GM18520 (cell line): ENCODE data around the gene HTR4.
"Not testable (repeated sequence)": the region's sequence is repeated elsewhere in the genome, so short reads cannot be mapped to it uniquely, and the experiment has no call there.

ENCODE experiments used
- ATAC-seq: cut with Tn5 transposase; IDR thresholded peaks from one replicate; pipeline ENCODE4 v1.9.1; 2021; ENCODE audit not compliant: unreplicated experiment

HTR4 gene

GRCh38 chr5:148653836-148654781 lies at the start of gene HTR4:
Gene HTR4, minus strand, starts transcription at chr5:148654527. Its CDS starts 17,513 bp downstream, at chr5:148637014.
- ATAC-seq, result no peak

GRCh38 chr5:148702019-148702596 lies 47.8 kb upstream of the HTR4 start:
- ATAC-seq, result no peak

DNA sequence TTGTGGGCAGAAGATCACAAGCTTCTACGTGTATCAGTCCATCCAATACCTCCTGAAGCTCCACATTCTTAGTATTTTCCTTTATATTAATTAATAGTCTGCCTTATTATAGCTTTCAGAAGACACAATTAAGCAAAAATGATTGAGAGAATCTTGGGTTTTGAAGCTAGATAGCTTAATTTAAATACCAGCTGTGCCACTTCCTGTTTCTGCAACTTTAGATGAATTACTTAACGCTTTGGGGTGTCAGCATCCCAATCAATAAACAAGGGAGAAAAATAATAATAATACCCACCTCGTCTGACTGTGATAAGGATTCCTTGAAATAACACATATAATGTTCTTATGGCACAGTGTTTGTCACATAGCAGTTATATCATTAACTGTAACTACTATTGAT lies 44.7 kb upstream of the HTR4 start:
- ATAC-seq, result no peak

GRCh38 chr5:148697809-148698196 lies 43.5 kb upstream of the HTR4 start:
- no peak for ATAC-seq

GRCh38 chr5:148697180-148697808 lies 43.0 kb upstream of the HTR4 start:
- no peak for ATAC-seq

- ATAC-seq, result no peak
Observed at GRCh38 chr5:148696187-148697036, 42.1 kb upstream of the HTR4 start.

DNA sequence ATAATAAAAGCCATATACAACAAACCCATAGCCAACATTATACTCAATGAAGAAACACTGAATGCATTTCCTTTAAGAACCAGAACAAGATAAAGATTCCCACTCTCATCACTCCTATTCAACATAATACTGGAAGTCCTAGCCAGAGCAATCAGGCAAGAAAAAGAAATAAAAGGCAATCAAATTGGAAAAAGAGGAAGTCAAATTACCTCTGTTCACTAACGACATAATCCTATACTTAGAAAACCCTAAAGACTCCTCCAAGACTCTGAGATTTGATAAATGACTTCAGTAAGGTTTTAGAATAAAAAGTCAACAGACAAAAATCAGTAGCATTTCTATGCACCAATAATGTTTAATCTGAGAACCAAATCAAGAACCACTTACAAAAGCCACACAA lies 36.6 kb upstream of the HTR4 start:
- no peak for ATAC-seq

DNA sequence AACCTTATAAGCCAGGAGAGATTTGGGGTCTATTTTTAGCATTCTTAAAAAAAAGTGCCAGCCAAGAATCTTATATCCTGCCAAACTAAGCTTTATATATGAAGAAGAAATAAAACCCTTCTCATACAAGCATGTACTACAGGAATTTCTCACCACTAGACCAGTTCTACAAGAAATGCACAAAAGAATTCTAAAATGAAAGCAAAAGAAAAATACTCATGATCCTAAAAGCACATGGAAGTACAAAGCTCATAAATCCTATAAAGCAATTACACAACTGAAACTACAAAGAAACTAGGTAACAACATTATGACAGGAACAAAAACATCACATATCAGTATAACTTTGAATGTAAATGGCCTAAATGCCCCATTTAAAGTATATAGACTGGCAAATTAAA lies 34.5 kb upstream of the HTR4 start:
- ATAC-seq, result no peak

- no peak for ATAC-seq
Observed at GRCh38 chr5:148687871-148688270, 33.5 kb upstream of the HTR4 start.

DNA sequence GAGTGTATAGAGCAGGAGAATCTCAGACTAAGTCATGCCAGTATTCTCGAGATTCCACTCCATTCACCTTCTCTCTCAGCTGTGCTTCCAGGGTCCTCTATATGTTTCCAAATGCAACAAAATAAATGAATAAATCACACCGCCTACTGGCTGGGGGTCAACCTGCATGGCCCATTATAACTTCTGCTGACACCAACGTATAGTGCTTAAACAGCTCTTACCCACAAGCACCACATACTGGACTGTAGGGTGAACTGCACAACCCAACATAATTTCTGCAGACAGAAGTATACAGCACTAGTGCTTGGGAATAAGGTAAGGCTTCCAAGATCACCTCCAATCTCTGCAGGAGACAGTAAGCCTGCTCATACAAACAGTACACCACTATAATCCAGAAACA lies 33.1 kb upstream of the HTR4 start:
- ATAC-seq, result peak; percentile 74

- ATAC-seq, result no peak
Observed at GRCh38 chr5:148686660-148687059, 32.3 kb upstream of the HTR4 start.

DNA sequence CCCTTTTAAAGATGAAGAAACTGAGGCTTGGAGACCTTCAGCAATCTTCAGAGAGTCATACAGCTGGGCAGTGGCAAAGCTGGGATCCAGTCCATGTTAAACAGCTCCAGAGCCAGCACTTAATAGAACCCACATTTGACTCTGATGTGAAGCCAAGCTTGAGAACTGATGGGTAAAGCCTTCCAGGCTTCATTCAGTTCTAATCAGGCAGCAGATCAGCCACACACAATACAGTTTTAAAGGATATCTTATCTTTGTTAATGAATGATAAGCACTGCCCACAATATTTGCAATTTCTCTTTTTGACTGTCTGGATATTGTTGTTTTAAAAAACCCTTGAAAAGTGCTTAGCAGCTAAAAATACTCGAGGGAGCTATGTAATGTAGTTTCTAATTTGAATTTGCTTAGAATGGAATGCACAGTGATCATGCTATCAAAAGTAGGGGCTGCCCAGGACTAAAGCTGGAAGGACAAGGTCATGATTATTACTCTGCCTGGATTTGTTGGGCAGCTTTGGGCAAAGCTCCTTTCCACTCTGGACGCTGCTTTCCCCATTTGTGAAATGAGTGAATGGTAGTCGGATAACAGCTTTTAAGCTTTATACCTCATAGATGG lies 31.3 kb upstream of the HTR4 start:
- peak; percentile 76 for ATAC-seq

DNA sequence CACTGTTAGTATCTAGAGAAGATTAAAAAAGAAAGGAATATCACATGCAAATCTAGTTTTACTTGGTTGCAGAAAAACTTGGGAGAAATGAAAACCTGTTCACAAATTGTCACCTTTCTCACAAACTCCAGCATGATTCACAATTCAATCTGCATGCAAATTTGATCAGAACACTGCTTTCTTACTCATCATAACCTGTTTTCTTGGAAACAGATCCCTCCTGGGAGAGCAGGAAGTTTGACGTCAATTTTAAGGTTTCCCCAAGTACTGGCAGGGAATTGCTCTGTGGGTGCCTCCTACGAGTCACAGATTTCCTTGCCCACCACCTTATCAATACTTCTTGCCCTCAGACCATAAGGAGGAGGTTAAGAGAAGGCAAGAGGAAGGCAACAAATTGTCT lies 30.2 kb upstream of the HTR4 start:
- ATAC-seq, result no peak

- no peak for ATAC-seq
Observed at GRCh38 chr5:148683651-148684050, 29.3 kb upstream of the HTR4 start.

GRCh38 chr5:148682058-148683026 lies 28.0 kb upstream of the HTR4 start:
- no peak for ATAC-seq

- ATAC-seq, result no peak
Observed at GRCh38 chr5:148681157-148682057, 27.1 kb upstream of the HTR4 start.

GRCh38 chr5:148673704-148674103 lies 19.4 kb upstream of the HTR4 start:
- ATAC-seq, result not testable (repeated sequence)

DNA sequence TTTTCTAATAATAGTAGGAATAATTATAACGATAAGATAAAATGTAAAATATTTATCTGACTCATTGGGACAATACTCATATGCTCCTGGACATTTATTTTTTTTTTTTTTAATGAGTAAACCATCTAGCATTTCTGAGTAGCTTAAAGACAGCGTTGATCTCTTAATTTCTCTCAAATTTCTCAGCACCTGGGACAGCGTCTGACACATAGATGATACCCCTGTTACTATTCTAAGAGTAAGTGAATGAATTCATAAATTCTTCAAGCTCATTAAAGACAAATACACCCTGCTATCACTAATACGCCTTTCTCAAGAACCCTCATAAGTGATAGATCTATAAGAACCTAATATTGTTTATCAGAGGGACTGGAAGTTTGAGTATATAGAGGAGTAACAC lies 12.0 kb upstream of the HTR4 start:
- ATAC-seq, result no peak
